NCI-H2171 treated with DMSO at 0.1 percent for 48 hours (cell line): ENCODE data around the gene TNFRSF11A.
A peak's percentile ranks its signal among the peaks of the same experiment; 100 is the strongest.

ENCODE experiments used
- DNase-seq: peaks from one replicate; lab custom pipeline; 2025; lab: John Stamatoyannopoulos, UW

Gene TNFRSF11A

GRCh38 chr18:62325806-62326645 lies 916 bp downstream of the TNFRSF11A start:
- DNase-seq, result peak; percentile 35

- no peak for DNase-seq
Measured at GRCh38 chr18:62326646-62327348, 1.7 kb downstream of the TNFRSF11A start.

GRCh38 chr18:62327977-62328376 lies 2.9 kb downstream of the TNFRSF11A start:
- DNase-seq, result no peak

GRCh38 chr18:62328586-62329525 lies 3.7 kb downstream of the TNFRSF11A start:
- DNase-seq, result no peak

GRCh38 chr18:62329691-62330454 lies 4.8 kb downstream of the TNFRSF11A start:
- no peak for DNase-seq

- DNase-seq, result no peak
Measured at GRCh38 chr18:62330650-62331049, 5.5 kb downstream of the TNFRSF11A start.

GRCh38 chr18:62331581-62332356 lies 6.7 kb downstream of the TNFRSF11A start:
- DNase-seq, result no peak

GRCh38 chr18:62332431-62332830 lies 7.3 kb downstream of the TNFRSF11A start:
- DNase-seq, result no peak

GRCh38 chr18:62332964-62333695 lies 8.0 kb downstream of the TNFRSF11A start:
- peak; percentile 21 for DNase-seq

- no peak for DNase-seq
Measured at GRCh38 chr18:62334120-62334519, 9.0 kb downstream of the TNFRSF11A start.

GRCh38 chr18:62335494-62335893 lies 10.4 kb downstream of the TNFRSF11A start:
- no peak for DNase-seq

GRCh38 chr18:62336618-62337017 lies 11.5 kb downstream of the TNFRSF11A start:
- no peak for DNase-seq

- no peak for DNase-seq
Measured at GRCh38 chr18:62337336-62337735, 12.2 kb downstream of the TNFRSF11A start.

- no peak for DNase-seq
Measured at GRCh38 chr18:62338446-62339105, 13.5 kb downstream of the TNFRSF11A start.

- no peak for DNase-seq
Measured at GRCh38 chr18:62339106-62339988, 14.2 kb downstream of the TNFRSF11A start.

- DNase-seq, result no peak
Measured at GRCh38 chr18:62340996-62341395, 15.9 kb downstream of the TNFRSF11A start.

GRCh38 chr18:62341473-62341872 lies 16.4 kb downstream of the TNFRSF11A start:
- DNase-seq, result peak; percentile 32

- DNase-seq, result no peak
Measured at GRCh38 chr18:62342884-62343283, 17.8 kb downstream of the TNFRSF11A start.
